Endothelial cell of umbilical vein (primary cell): ENCODE measurements around the gene TMEM151A. TPM values are rescaled to one million over a fixed set of nuclear protein-coding genes. Genes with fewer than 3 reads are reported as not detected.

ENCODE experiments used
- BruUV-seq: library from RNA; stranded (reverse); fragments of 400-500 nt; replicated peaks from 2 replicates; lab custom pipeline; 2021; lab: Mats Ljungman, UMichigan
- CTCF ChIA-PET: fragments of 300-600, 350-600 bp; sonication (Branson Sonifier 250); formaldehyde crosslinking; loops from one replicate; lab custom pipeline; 2021; ENCODE audit warnings: antibody characterized with exemption, inconsistent platforms; lab: Charles Lee
- POLR2A ChIA-PET: fragments of 300-600, 350-600 bp; sonication (Branson Sonifier 250); formaldehyde crosslinking; loops from one replicate; lab custom pipeline; 2021; ENCODE audit warnings: antibody characterized with exemption, inconsistent platforms; lab: Charles Lee
- DNase-seq: peaks from one replicate; pipeline ENCODE4 v3.0.0-alpha.2; 2011; ENCODE audit warnings: low read depth, low spot score
- FAIRE-seq: peaks from 2 replicates; lab custom pipeline; 2011; peaks lifted over from hg19 to GRCh38; lab: Jason Lieb, UNC
- H2AFZ ChIP-seq: 2 replicates; pipeline ENCODE4 v1.6.0; 2012; ENCODE audit warnings: low read depth, low read length, control low read depth, inconsistent platforms
- H3K27ac ChIP-seq: 2 replicates; pipeline ENCODE4 v1.5.1; 2011; ENCODE audit warnings: low read depth, mild to moderate bottlenecking, control low read depth, low read length, moderate library complexity; ENCODE audit not compliant: insufficient read depth
- H3K27me3 ChIP-seq, 2 experiments: 2 replicates each; pipeline versions ENCODE4 v1.6.0 to v1.6.1; 2011; ENCODE audit warnings: low read length in 2 of 2, mixed read lengths in 1 of 2; ENCODE audit not compliant: control insufficient read depth in 2 of 2, insufficient read depth in 2 of 2
- H3K36me3 ChIP-seq, 2 experiments: 2 replicates in 1 of 2; 3 replicates in 1 of 2; pipeline ENCODE4 v1.5.1; 2011; ENCODE audit warnings: low read length in 2 of 2, mild to moderate bottlenecking in 1 of 2, moderate library complexity in 1 of 2; ENCODE audit not compliant: control insufficient read depth in 2 of 2, insufficient read depth in 2 of 2; ENCODE audit errors: extremely low read depth in 1 of 2
- H3K4me1 ChIP-seq: 3 replicates; pipeline ENCODE4 v1.5.1; 2011; ENCODE audit warnings: mild to moderate bottlenecking, low read length; ENCODE audit not compliant: control insufficient read depth, insufficient read depth; ENCODE audit errors: extremely low read depth
- H3K4me2 ChIP-seq: 2 replicates; pipeline ENCODE4 v1.6.1; 2011; ENCODE audit warnings: low read length, control low read depth, mixed read lengths; ENCODE audit not compliant: insufficient read depth
- H3K4me3 ChIP-seq, 3 experiments: fragments of 200-600 bp in 1 of 3; sonication (generic), shearing (Covaris generic) in 1 of 3; replicated peaks in 1 of 3; 2 replicates each; pipeline ENCODE4 v1.5.1; 2011 to 2016; ENCODE audit warnings: control low read depth in 3 of 3, low read length in 3 of 3, mild to moderate bottlenecking in 2 of 3, inconsistent platforms in 1 of 3, low read depth in 1 of 3, moderate library complexity in 1 of 3; ENCODE audit not compliant: insufficient read depth in 1 of 3
- H3K79me2 ChIP-seq: 2 replicates; pipeline ENCODE4 v1.6.0; 2012; ENCODE audit warnings: low read length, inconsistent platforms; ENCODE audit not compliant: control insufficient read depth, insufficient read depth
- H3K9ac ChIP-seq: replicated peaks from 2 replicates; pipeline ENCODE3; 2011; ENCODE audit warnings: low read length, control low read depth; ENCODE audit not compliant: insufficient read depth; ENCODE audit errors: extremely low read depth
- H3K9me1 ChIP-seq: replicated peaks from 3 replicates; pipeline ENCODE4 v1.6.0; 2011; ENCODE audit warnings: mild to moderate bottlenecking, low read length; ENCODE audit not compliant: control insufficient read depth, insufficient read depth; ENCODE audit errors: extremely low read depth
- H3K9me3 ChIP-seq: replicated peaks from 2 replicates; pipeline ENCODE4 v1.5.1; 2012; ENCODE audit warnings: low read length, inconsistent platforms; ENCODE audit not compliant: control insufficient read depth, insufficient read depth
- H4K20me1 ChIP-seq: replicated peaks from 2 replicates; pipeline ENCODE3; 2011; ENCODE audit warnings: mild to moderate bottlenecking, low read length; ENCODE audit not compliant: control insufficient read depth, insufficient read depth; ENCODE audit errors: extremely low read depth
- EZH2 ChIP-seq: IDR thresholded peaks from 2 replicates; pipeline ENCODE4 v1.6.1; 2012; ENCODE audit warnings: borderline replicate concordance, low read depth, mild to moderate bottlenecking, moderate library complexity, low read length, inconsistent platforms; ENCODE audit not compliant: severe bottlenecking
- JUN ChIP-seq: IDR thresholded peaks from 2 replicates; pipeline ENCODE4 v1.6.1; 2011; ENCODE audit warnings: borderline replicate concordance, low read depth; ENCODE audit not compliant: insufficient read length, insufficient read depth
- MYC ChIP-seq: IDR thresholded peaks from one replicate; pipeline ENCODE4 v1.6.1; 2011; ENCODE audit warnings: mild to moderate bottlenecking, low read depth, low read length
- POLR2A ChIP-seq: IDR thresholded peaks from 2 replicates; pipeline ENCODE4 v1.6.1; 2012; ENCODE audit warnings: low read depth, mild to moderate bottlenecking, control low read depth, low read length
- dilution Hi-C: fragments of 300-500 bp; cut with MboI; formaldehyde crosslinking; loops from one replicate; pipeline ENCODE4 v1.15.0; 2019; ENCODE audit warnings: low sequenced_read_pairs; ENCODE audit not compliant: extremely low pct_ligation_motif_present
- intact Hi-C: fragments of 100-400 bp; cut with micrococcal nuclease; formaldehyde crosslinking; loops from one replicate; pipeline ENCODE4 v1.10.0; 2022
- polyA plus RNA-seq, 4 experiments: library from polyadenylated mRNA; depleted of rRNA in 3 of 4; stranded (reverse) in 3 of 4; unstranded in 1 of 4; fragments of >200 nt; gene quantifications; 2 replicates each; pipeline versions ENCODE4 v1.2.1 to v1.2.3, GENCODE V29; 2011 to 2012; ENCODE audit warnings: missing spikeins in 1 of 4
- total RNA-seq: library from RNA; stranded (reverse); gene quantifications from 2 replicates; pipeline ENCODE4 v1.2.3, GENCODE V29; 2021

Gene TMEM151A
- total and polyA plus RNA-seq, 2 donors (not counting 3 experiments of a cell fraction or from before 2014, with no cell fraction given), result not detected

- no peak overlapping the region for H3K27ac ChIP-seq
- H3K79me2 ChIP-seq, result peaks cover 3% of the 10 kb centered on the region
- H3K9ac ChIP-seq, result no peak overlapping the region
- no peak for TF ChIP-seq JUN
- TF ChIP-seq MYC, result no peak
- FAIRE-seq (no peak), DNase-seq (no peak)
- BruUV-seq, result no TSS peak
- dilution Hi-C loops, result no loop called here
- H4K20me1 ChIP-seq, result no peaks in the 10 kb centered on the region
- no peaks in the 10 kb centered on the region for H3K36me3 ChIP-seq
- CTCF ChIA-PET, result no interaction called here
- no peak overlapping the region for H3K4me2 ChIP-seq
- peaks cover 20 to 22% of the 10 kb centered on the region in 2 experiments for H3K27me3 ChIP-seq
- POLR2A ChIA-PET, result no interaction called here
- H2AFZ ChIP-seq, result no peak overlapping the region
- H3K4me1 ChIP-seq, result peaks cover 6% of the 10 kb centered on the region
- H3K4me3 ChIP-seq, result no peak overlapping the region
- no peaks in the 10 kb centered on the region for H3K9me1 ChIP-seq
- H3K9me3 ChIP-seq, result no peaks in the 10 kb centered on the region
- intact Hi-C loops, result no loop called here
Observed at GRCh38 chr11:66293352-66293751, 1.7 kb downstream of the TMEM151A start.

GRCh38 chr11:66293777-66294625, 2.3 kb downstream of the TMEM151A start:
- Histone ChIP-seq H3K4me1 (peaks cover 6% of the 10 kb centered on the region), H3K9ac (no peak overlapping the region), H3K79me2 (no peaks in the 10 kb centered on the region), H3K4me3 (no peak overlapping the region), H3K9me3 (no peaks in the 10 kb centered on the region), H3K36me3 (no peaks in the 10 kb centered on the region), H2AFZ (no peak overlapping the region), H3K27ac (no peak overlapping the region), H3K4me2 (no peak overlapping the region), H3K27me3 (peaks cover 20 to 22% of the 10 kb centered on the region in 2 experiments), H3K9me1 (no peaks in the 10 kb centered on the region), H4K20me1 (no peaks in the 10 kb centered on the region)
- ChIA-PET CTCF (interaction anchor here (1.0 to 1.3 kb wide), 2 partner anchors 18 to 19 kb away, joined by 3 read pairs; no protein-coding TSS in a partner anchor), POLR2A (no interaction called here)
- DNase-seq (no peak), FAIRE-seq (no peak)
- BruUV-seq, result no TSS peak
- dilution Hi-C loops (no loop called here), intact Hi-C loops (no loop called here)
- TF ChIP-seq JUN (no peak), EZH2 (no peak), MYC (no peak), POLR2A (no peak)
